IMR-90 (cell line): ENCODE results near the gene CHST2. TPM values are rescaled to one million over a fixed set of nuclear protein-coding genes. Genes with fewer than 3 reads are reported as not detected.

ENCODE experiments used
- ATAC-seq: fragments of 200-7000 bp; cut with Tn5 transposase; 2 replicates; pipeline ENCODE4 v1.9.1; 2020; ENCODE audit warnings: low read depth, mild to moderate bottlenecking, moderate library complexity
- BruUV-seq: library from RNA; stranded (reverse); fragments of 400-500 nt; replicated peaks from 2 replicates; lab custom pipeline; 2021; lab: Mats Ljungman, UMichigan
- CTCF ChIA-PET: fragments of 300-600 bp; formaldehyde crosslinking; extraction: SDS; loops from one replicate; lab custom pipeline; 2021; ENCODE audit warnings: antibody characterized with exemption; lab: Yijun Ruan, JAX
- POLR2A ChIA-PET: fragments of 300-600 bp; sonication (Branson Sonifier 250); formaldehyde crosslinking; loops from one replicate; lab custom pipeline; 2022; ENCODE audit warnings: antibody characterized with exemption; ENCODE audit not compliant: unreplicated experiment; lab: Charles Lee
- DNase-seq: peaks from one replicate; pipeline ENCODE4 v3.0.0; 2013
- H2AFZ ChIP-seq: replicated peaks from 2 replicates; pipeline ENCODE3; 2013; ENCODE audit warnings: low read length, mild to moderate bottlenecking; ENCODE audit not compliant: poor library complexity
- H2AK5ac ChIP-seq: 2 replicates; pipeline ENCODE4 v1.6.1; 2013; ENCODE audit warnings: low read depth, low read length, inconsistent platforms
- H2AK9ac ChIP-seq: replicated peaks from 2 replicates; pipeline ENCODE3; 2013; ENCODE audit warnings: mild to moderate bottlenecking, low read depth, low read length, moderate library complexity; ENCODE audit not compliant: poor library complexity
- H2BK120ac ChIP-seq: 2 replicates; pipeline ENCODE4 v1.6.1; 2013; ENCODE audit warnings: low read depth, low read length, inconsistent platforms
- H2BK15ac ChIP-seq: 3 replicates; pipeline ENCODE4 v1.6.1; 2013; ENCODE audit warnings: low read depth, low read length, inconsistent platforms
- H2BK20ac ChIP-seq: 2 replicates; pipeline ENCODE4 v1.6.1; 2013; ENCODE audit warnings: low read depth, mild to moderate bottlenecking, inconsistent platforms, low read length, moderate library complexity
- H2BK5ac ChIP-seq: 2 replicates; pipeline ENCODE4 v1.6.1; 2013; ENCODE audit warnings: mild to moderate bottlenecking, low read depth, low read length, inconsistent platforms; ENCODE audit not compliant: poor library complexity, severe bottlenecking
- H3K14ac ChIP-seq: replicated peaks from 2 replicates; pipeline ENCODE4 v1.6.1; 2013; ENCODE audit warnings: low read depth, low read length, inconsistent platforms
- H3K18ac ChIP-seq: 2 replicates; pipeline ENCODE4 v1.6.1; 2013; ENCODE audit warnings: low read depth, low read length, control low read depth
- H3K23ac ChIP-seq: 2 replicates; pipeline ENCODE4 v1.6.1; 2013; ENCODE audit warnings: low read depth, low read length, inconsistent platforms
- H3K27ac ChIP-seq: 2 replicates; pipeline ENCODE4 v1.5.1; 2013; ENCODE audit warnings: mild to moderate bottlenecking, control low read depth, low read length; ENCODE audit not compliant: insufficient read depth
- H3K27me3 ChIP-seq: 2 replicates; pipeline ENCODE4 v1.6.1; 2013; ENCODE audit warnings: low read length; ENCODE audit not compliant: control insufficient read depth, insufficient read depth
- H3K36me3 ChIP-seq: 2 replicates; pipeline ENCODE4 v1.6.1; 2013; ENCODE audit warnings: low read length, mixed read lengths; ENCODE audit not compliant: control insufficient read depth, insufficient read depth
- H3K4ac ChIP-seq: 2 replicates; pipeline ENCODE4 v1.6.1; 2013; ENCODE audit warnings: low read depth, low read length, inconsistent platforms
- H3K4me1 ChIP-seq: 2 replicates; pipeline ENCODE4 v1.6.1; 2013; ENCODE audit warnings: low read length, mixed read lengths; ENCODE audit not compliant: control insufficient read depth, insufficient read depth
- H3K4me2 ChIP-seq: 2 replicates; pipeline ENCODE4 v1.6.1; 2013; ENCODE audit warnings: low read depth, mild to moderate bottlenecking, control low read depth, low read length, moderate library complexity
- H3K4me3 ChIP-seq: 2 replicates; pipeline ENCODE4 v1.5.1; 2013; ENCODE audit warnings: low read depth, mild to moderate bottlenecking, control low read depth, low read length, moderate library complexity; ENCODE audit not compliant: insufficient read depth
- H3K56ac ChIP-seq: 2 replicates; pipeline ENCODE4 v1.6.1; 2013; ENCODE audit warnings: low read length, inconsistent platforms; ENCODE audit not compliant: insufficient read depth; ENCODE audit errors: extremely low read depth
- H3K79me1 ChIP-seq, 2 experiments: 2 replicates each; pipeline ENCODE4 v1.6.1; 2013; ENCODE audit warnings: low read length in 2 of 2, inconsistent platforms in 1 of 2, low read depth in 1 of 2
- H3K9ac ChIP-seq: 2 replicates; pipeline ENCODE4 v1.6.1; 2013; ENCODE audit warnings: low read depth, low read length, control low read depth
- H3K9me1 ChIP-seq: 2 replicates; pipeline ENCODE4 v1.6.1; 2013; ENCODE audit warnings: low read length, inconsistent platforms; ENCODE audit not compliant: insufficient read depth
- H3K9me3 ChIP-seq: 2 replicates; pipeline ENCODE4 v1.6.1; 2013; ENCODE audit warnings: low read length; ENCODE audit not compliant: control insufficient read depth, insufficient read depth
- H4K20me1 ChIP-seq: 2 replicates; pipeline ENCODE4 v1.6.1; 2013; ENCODE audit warnings: low read length, inconsistent platforms; ENCODE audit not compliant: insufficient read depth
- H4K5ac ChIP-seq: 2 replicates; pipeline ENCODE4 v1.6.1; 2013; ENCODE audit warnings: mild to moderate bottlenecking, low read depth, low read length, control low read depth
- H4K8ac ChIP-seq, 2 experiments: 2 replicates each; pipeline ENCODE4 v1.6.1; 2013; ENCODE audit warnings: low read depth in 2 of 2, low read length in 2 of 2, control low read depth in 1 of 2, inconsistent platforms in 1 of 2
- H4K91ac ChIP-seq: 2 replicates; pipeline ENCODE4 v1.6.1; 2013; ENCODE audit warnings: low read depth, low read length, inconsistent platforms; ENCODE audit not compliant: insufficient read depth
- BHLHE40 ChIP-seq: fragments of 150-350 bp; IDR thresholded peaks from 2 replicates; pipeline ENCODE4 v1.6.1; 2016; ENCODE audit warnings: mild to moderate bottlenecking, low read depth, low read length
- CEBPB ChIP-seq: IDR thresholded peaks from 2 replicates; pipeline ENCODE4 v1.6.1; 2012; ENCODE audit warnings: low read depth, low read length, improper control_type of control experiment
- CHD1 ChIP-seq: IDR thresholded peaks from 2 replicates; pipeline ENCODE4 v1.6.1; 2012; ENCODE audit warnings: low read depth, low read length, improper control_type of control experiment
- FOS ChIP-seq: fragments of 150-350 bp; IDR thresholded peaks from 2 replicates; pipeline ENCODE4 v1.6.1; 2016; ENCODE audit warnings: low read depth, low read length
- MAFK ChIP-seq: IDR thresholded peaks from 2 replicates; pipeline ENCODE4 v1.6.1; 2012; ENCODE audit warnings: low read depth, low read length, improper control_type of control experiment
- MAZ ChIP-seq: IDR thresholded peaks from 2 replicates; pipeline ENCODE4 v1.6.1; 2012; ENCODE audit warnings: low read depth, mild to moderate bottlenecking, low read length, improper control_type of control experiment, moderate library complexity, borderline replicate concordance
- MXI1 ChIP-seq: IDR thresholded peaks from 2 replicates; pipeline ENCODE4 v1.6.1; 2012; ENCODE audit warnings: low read depth, mild to moderate bottlenecking, low read length, moderate library complexity, borderline replicate concordance
- NFE2L2 ChIP-seq: fragments of 150-350 bp; IDR thresholded peaks from 2 replicates; pipeline ENCODE4 v1.6.1; 2016; ENCODE audit warnings: low read depth, mild to moderate bottlenecking, low read length
- POLR2A ChIP-seq: IDR thresholded peaks from 2 replicates; pipeline ENCODE4 v1.6.1; 2012; ENCODE audit warnings: mild to moderate bottlenecking, low read depth, low read length
- RAD21 ChIP-seq: IDR thresholded peaks from 2 replicates; pipeline ENCODE4 v1.6.1; 2012; ENCODE audit warnings: low read length, improper control_type of control experiment
- RCOR1 ChIP-seq: IDR thresholded peaks from 2 replicates; pipeline ENCODE4 v1.6.1; 2012; ENCODE audit warnings: mild to moderate bottlenecking, low read length, improper control_type of control experiment; ENCODE audit not compliant: insufficient replicate concordance
- RFX5 ChIP-seq: IDR thresholded peaks from 2 replicates; pipeline ENCODE4 v1.8.0; 2012; ENCODE audit warnings: low read depth, mild to moderate bottlenecking, low read length, moderate library complexity
- SMC3 ChIP-seq: fragments of 150-350 bp; IDR thresholded peaks from 2 replicates; pipeline ENCODE4 v1.6.1; 2016; ENCODE audit warnings: low read depth, mild to moderate bottlenecking, antibody characterized with exemption, low read length, moderate library complexity
- WGBS, 2 experiments: methylation state at CpG; one replicate each; pipeline versions ENCODE4 v1.1.5 to v1.1.7; 2013; ENCODE audit warnings: missing lambda C conversion rate in 2 of 2; ENCODE audit not compliant: insufficient read length in 1 of 2; ENCODE audit errors: extremely low coverage in 2 of 2; 5-methylcytosine and 5-hydroxymethylcytosine counted together
- dilution Hi-C: fragments of 300-500 bp; cut with HindIII; formaldehyde crosslinking; loops from one replicate; pipeline ENCODE4 v1.14.3; 2018; ENCODE audit warnings: low sequenced_read_pairs; ENCODE audit not compliant: unreplicated experiment
- in situ Hi-C: fragments of 300-500 bp; cut with MboI; formaldehyde crosslinking; loops from 3 replicates; pipeline ENCODE4 v1.14.3; 2019; ENCODE audit warnings: low sequenced_read_pairs, inconsistent platforms, mixed read lengths
- intact Hi-C: fragments of 100-400 bp; cut with micrococcal nuclease; formaldehyde crosslinking; loops from 2 replicates; pipeline ENCODE4 v1.10.0; 2022
- polyA plus RNA-seq, 3 experiments: library from polyadenylated mRNA; depleted of rRNA; stranded (reverse); fragments of >200 nt; gene quantifications; 2 replicates each; pipeline ENCODE4 v1.2.3, GENCODE V29; 2012; ENCODE audit warnings: low replicate concordance in 1 of 3
- total RNA-seq: library from RNA; depleted of rRNA; stranded (reverse); fragments of >200 nt; gene quantifications from 2 replicates; pipeline ENCODE4 v1.2.3, GENCODE V29; 2012
- TF ChIP-seq, protein P1 (sequence below): fragments of 150-350 bp; IDR thresholded peaks from 2 replicates; pipeline ENCODE4 v1.6.1; 2017; ENCODE audit warnings: mild to moderate bottlenecking, antibody characterized with exemption, low read length, low read depth
- TF ChIP-seq, protein P2 (sequence below): fragments of 150-350 bp; IDR thresholded peaks from 2 replicates; pipeline ENCODE4 v1.6.1; 2016; ENCODE audit warnings: low read depth, mild to moderate bottlenecking, low read length, moderate library complexity, borderline replicate concordance
- TF ChIP-seq, protein P3 (sequence below): conservative IDR thresholded peaks from 2 replicates; pipeline ENCODE4 v1.5.1; 2012; ENCODE audit warnings: mild to moderate bottlenecking, low read depth, low read length, improper control_type of control experiment

Gene CHST2
- total and polyA plus RNA-seq, 2 of the 4 experiments (the other 2 are of a cell fraction), result 0.90 to 1.4 TPM

DNA sequence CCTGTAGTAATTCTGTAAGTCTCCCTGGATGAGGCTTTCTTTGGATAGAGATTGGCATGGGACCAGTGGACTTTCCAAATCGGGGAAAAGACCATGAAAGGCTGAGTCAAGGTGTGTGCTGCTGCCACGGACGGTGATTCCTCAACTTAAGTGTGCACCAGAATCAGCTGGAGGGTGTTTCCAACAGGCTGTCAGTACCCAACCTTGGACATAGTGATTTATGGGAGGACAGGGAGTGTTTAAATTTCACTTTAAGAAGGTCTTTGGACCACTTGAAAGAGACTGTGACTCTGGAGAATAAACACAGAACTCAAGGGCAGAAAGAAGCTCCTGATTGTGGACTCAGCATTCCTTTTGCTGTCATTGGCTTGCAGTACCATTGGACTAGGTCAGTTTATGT lies 20.4 kb upstream of the CHST2 start:
- in situ Hi-C loops, result no loop called here

More for the DNA sequence above, 20.4 kb upstream of the CHST2 start:
- Histone ChIP-seq H2BK5ac (no peak overlapping the region), H3K4me2 (no peak overlapping the region), H2BK20ac (no peak overlapping the region), H3K56ac (no peak overlapping the region), H2BK15ac (no peak overlapping the region), H3K9ac (no peak overlapping the region), H3K27me3 (peaks cover 17% of the 10 kb centered on the region), H3K14ac (no peak overlapping the region), H3K9me1 (no peaks in the 10 kb centered on the region), H3K36me3 (no peaks in the 10 kb centered on the region), H3K23ac (no peak overlapping the region), H3K18ac (no peak overlapping the region), H3K4me3 (no peak overlapping the region), H3K27ac (no peak overlapping the region), H2AK9ac (no peak overlapping the region), H4K5ac (no peak overlapping the region), H4K91ac (no peak overlapping the region), H3K9me3 (0 out of 2 replicates have a peak, but pooled peaks cover 2% of the 10 kb centered on the region), H2BK120ac (no peak overlapping the region), H3K4me1 (no peaks in the 10 kb centered on the region), H2AFZ (no peak overlapping the region), H3K79me1 (no peaks in the 10 kb centered on the region), H4K8ac (no peak overlapping the region), H4K20me1 (no peaks in the 10 kb centered on the region), H3K4ac (no peak overlapping the region), H2AK5ac (no peak overlapping the region)
- POLR2A ChIA-PET, result no interaction called here
- BruUV-seq, result no TSS peak
- DNase-seq (no peak), ATAC-seq (no peak)
- no peak for TF ChIP-seq FOS
- TF ChIP-seq RFX5, result no peak
- TF ChIP-seq, protein P1, sequence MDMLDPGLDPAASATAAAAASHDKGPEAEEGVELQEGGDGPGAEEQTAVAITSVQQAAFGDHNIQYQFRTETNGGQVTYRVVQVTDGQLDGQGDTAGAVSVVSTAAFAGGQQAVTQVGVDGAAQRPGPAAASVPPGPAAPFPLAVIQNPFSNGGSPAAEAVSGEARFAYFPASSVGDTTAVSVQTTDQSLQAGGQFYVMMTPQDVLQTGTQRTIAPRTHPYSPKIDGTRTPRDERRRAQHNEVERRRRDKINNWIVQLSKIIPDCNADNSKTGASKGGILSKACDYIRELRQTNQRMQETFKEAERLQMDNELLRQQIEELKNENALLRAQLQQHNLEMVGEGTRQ, result no peak
- TF ChIP-seq BHLHE40, result no peak
- TF ChIP-seq SMC3, result no peak
- no peak for TF ChIP-seq MAFK
- TF ChIP-seq, protein P2, sequence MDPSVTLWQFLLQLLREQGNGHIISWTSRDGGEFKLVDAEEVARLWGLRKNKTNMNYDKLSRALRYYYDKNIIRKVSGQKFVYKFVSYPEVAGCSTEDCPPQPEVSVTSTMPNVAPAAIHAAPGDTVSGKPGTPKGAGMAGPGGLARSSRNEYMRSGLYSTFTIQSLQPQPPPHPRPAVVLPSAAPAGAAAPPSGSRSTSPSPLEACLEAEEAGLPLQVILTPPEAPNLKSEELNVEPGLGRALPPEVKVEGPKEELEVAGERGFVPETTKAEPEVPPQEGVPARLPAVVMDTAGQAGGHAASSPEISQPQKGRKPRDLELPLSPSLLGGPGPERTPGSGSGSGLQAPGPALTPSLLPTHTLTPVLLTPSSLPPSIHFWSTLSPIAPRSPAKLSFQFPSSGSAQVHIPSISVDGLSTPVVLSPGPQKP, result no peak
- no peak for TF ChIP-seq NFE2L2
- no peak for TF ChIP-seq MXI1
- no peak for TF ChIP-seq RAD21
- TF ChIP-seq CEBPB, result no peak
- TF ChIP-seq RCOR1, result no peak
- TF ChIP-seq, protein P3, sequence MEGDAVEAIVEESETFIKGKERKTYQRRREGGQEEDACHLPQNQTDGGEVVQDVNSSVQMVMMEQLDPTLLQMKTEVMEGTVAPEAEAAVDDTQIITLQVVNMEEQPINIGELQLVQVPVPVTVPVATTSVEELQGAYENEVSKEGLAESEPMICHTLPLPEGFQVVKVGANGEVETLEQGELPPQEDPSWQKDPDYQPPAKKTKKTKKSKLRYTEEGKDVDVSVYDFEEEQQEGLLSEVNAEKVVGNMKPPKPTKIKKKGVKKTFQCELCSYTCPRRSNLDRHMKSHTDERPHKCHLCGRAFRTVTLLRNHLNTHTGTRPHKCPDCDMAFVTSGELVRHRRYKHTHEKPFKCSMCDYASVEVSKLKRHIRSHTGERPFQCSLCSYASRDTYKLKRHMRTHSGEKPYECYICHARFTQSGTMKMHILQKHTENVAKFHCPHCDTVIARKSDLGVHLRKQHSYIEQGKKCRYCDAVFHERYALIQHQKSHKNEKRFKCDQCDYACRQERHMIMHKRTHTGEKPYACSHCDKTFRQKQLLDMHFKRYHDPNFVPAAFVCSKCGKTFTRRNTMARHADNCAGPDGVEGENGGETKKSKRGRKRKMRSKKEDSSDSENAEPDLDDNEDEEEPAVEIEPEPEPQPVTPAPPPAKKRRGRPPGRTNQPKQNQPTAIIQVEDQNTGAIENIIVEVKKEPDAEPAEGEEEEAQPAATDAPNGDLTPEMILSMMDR, result no peak
- TF ChIP-seq CHD1, result no peak
- no peak for TF ChIP-seq MAZ
- no peak for TF ChIP-seq POLR2A
- intact Hi-C loops, result no loop called here
- 33% methylated on average over 1 of the region's 3 CpGs; no CpG with 5 or more reads in 1 of the 2 experiments for WGBS, 2 experiments
- CTCF ChIA-PET, result interaction anchor here (0.6 kb wide), 1 partner anchor 545 kb away, joined by 7 read pairs; no protein-coding TSS in a partner anchor
- dilution Hi-C loops, result no loop called here
